ENCODE data around the gene ERRFI1.
"Not testable (repeated sequence)": the region's sequence is repeated elsewhere in the genome, so short reads cannot be mapped to it uniquely, and the experiment has no call there.

ERRFI1 gene

DNA sequence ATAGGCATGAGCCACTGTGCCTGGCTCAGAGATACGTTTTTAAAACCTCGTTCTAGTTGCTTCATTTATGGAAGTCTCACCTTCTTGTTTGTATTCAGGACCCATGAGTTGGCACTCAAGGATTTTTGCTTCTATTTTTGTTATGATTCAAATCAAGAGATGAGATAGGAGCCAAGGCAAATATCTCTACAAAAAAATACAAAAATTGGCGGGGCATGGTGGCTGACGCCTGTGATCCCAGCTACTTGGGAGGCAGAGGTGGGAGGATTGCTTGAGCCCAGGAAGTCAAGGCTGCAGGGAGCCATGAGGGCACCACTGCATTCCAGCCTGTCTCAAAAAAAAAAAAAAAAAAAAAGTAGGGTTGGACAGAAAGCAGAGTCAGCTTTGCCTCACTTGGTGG is 36.8 kb upstream of the ERRFI1 start:
- no peak overlapping the region for H3K27ac ChIP-seq
- TF ChIP-seq, protein P1, sequence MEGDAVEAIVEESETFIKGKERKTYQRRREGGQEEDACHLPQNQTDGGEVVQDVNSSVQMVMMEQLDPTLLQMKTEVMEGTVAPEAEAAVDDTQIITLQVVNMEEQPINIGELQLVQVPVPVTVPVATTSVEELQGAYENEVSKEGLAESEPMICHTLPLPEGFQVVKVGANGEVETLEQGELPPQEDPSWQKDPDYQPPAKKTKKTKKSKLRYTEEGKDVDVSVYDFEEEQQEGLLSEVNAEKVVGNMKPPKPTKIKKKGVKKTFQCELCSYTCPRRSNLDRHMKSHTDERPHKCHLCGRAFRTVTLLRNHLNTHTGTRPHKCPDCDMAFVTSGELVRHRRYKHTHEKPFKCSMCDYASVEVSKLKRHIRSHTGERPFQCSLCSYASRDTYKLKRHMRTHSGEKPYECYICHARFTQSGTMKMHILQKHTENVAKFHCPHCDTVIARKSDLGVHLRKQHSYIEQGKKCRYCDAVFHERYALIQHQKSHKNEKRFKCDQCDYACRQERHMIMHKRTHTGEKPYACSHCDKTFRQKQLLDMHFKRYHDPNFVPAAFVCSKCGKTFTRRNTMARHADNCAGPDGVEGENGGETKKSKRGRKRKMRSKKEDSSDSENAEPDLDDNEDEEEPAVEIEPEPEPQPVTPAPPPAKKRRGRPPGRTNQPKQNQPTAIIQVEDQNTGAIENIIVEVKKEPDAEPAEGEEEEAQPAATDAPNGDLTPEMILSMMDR (conservative IDR thresholded peaks at IDR 0.05): no peak
- TF ChIP-seq ZFX (IDR thresholded peaks at IDR 0.05): no peak

DNA sequence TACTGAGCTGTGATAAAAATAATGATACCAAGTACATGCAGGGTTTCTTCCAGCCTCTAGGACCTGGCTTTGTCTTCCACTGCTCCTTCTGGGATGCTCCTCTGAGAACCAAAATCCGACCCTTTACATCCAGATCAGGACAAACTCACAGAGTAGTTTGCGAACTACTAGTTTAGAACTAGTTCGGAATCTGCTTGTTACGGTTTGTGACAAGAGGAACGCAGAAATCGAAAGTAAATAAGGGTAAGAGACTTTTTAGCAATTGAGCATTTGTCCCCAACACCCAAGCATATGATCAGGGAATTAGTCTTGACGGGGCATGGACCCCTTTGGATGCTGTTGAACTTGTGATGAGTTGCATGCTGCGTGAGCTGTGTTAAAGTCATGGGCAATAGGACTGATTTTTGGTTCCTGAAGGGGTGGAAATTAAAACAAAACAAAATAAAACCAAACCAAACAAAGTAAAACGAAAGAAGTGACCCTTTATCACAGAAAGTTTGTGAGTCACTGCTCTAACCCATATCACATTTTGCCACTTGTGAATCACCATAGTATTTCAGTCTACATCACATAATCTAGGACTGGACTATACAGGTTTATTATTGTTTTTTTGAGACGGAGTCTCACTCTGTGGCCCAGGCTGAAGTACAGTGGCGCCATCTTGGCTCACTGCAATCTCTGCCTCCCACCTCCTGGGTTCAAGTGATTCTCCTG is 35.7 kb upstream of the ERRFI1 start:
- H3K27ac ChIP-seq: peak overlapping the region; percentile 39; the same call in 1 of the 2 replicates
- no peak for TF ChIP-seq ZFX (IDR thresholded peaks at IDR 0.05)
- TF ChIP-seq, protein P1 (conservative IDR thresholded peaks at IDR 0.05): no peak

DNA sequence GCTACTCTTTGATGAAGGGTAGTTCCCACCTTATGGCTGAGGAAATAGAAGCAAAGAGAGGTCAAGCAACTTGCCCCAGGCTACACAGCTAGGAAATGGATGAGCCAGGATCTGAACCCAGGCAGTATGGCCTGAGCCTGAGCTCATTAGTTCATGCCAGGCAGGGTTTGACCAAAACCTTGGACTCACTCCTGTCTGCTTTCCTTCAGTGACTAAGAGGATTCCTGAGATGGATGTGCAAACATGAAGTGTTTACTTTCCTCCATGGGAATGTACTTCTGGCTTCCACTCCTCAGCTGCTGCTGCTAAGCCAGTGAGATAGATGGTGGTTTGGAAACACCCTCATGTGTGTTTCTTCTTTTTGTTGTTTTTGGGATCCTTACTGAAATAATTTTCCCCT is 35.1 kb upstream of the ERRFI1 start:
- H3K27ac ChIP-seq: peak overlapping the region; percentile 39; the same call in 1 of the 2 replicates

DNA sequence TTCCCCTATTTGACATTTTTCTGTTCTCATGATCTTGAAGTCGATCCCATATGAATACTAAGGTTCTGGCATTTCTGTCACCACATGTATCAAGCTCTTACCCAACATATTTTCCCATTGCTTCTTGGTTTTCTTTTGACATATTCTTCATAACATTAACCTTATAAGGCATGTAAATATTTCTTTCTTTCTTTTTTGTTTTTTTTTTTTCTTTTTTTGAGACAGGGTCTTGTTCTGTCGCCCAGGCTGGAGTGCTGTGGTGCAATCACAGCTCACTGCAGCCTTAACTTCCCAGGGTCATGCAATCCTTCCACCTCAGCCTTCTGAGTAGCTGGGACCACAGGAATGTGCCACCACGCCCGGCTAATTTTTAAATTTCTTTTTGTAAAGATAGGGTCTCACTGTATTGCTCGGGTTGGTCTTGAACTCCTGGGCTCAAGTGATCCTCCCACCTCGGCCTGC is 33.1 kb upstream of the ERRFI1 start:
- no peak for TF ChIP-seq ZFX (IDR thresholded peaks at IDR 0.05)
- TF ChIP-seq, protein P1 (conservative IDR thresholded peaks at IDR 0.05): no peak
- no peak overlapping the region for H3K27ac ChIP-seq

More for the DNA sequence above, 35.1 kb upstream of the ERRFI1 start:
- TF ChIP-seq, protein P1 (conservative IDR thresholded peaks at IDR 0.05): no peak
- no peak for TF ChIP-seq ZFX (IDR thresholded peaks at IDR 0.05)

DNA sequence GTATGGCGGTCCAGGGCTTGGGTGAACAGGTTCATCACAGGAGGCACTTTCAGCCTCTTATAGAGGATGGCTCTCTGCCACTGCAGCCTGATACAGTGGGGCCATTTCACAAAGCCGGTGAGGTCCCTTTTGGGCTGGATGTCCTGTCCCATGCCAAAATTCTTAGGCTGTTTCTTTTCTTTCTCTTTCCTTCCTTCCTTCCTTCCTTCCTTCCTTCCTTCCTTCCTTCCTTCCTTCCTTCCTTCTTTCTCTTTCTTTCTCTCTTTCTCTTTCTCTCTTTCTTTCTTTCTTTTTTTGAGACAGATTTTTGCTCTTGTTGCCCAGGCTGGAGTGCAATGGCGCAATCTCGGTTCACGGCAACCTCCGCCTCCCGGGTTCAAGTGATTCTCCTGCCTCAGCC is 31.7 kb upstream of the ERRFI1 start:
- H3K27ac ChIP-seq: not testable (repeated sequence)

DNA sequence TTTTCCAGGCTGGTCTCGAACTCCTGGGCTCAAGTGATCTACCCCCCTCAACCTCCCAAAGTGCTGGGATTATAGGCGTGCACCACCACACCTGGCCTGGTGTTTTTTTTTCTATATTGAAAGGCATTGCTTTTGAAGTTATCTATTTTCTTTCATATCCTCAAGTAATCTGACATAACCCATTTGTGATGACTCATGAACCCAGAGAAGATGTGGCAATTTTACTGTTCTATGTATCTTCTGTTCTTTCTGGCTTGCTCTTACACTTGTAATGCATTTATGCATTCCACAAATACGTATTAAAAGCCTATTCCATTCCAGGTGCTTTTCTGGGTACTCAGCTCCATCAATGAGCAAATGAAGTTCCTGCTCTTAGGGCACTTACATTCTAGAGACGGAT is 29.9 kb upstream of the ERRFI1 start:
- H3K27ac ChIP-seq: no peak overlapping the region

DNA sequence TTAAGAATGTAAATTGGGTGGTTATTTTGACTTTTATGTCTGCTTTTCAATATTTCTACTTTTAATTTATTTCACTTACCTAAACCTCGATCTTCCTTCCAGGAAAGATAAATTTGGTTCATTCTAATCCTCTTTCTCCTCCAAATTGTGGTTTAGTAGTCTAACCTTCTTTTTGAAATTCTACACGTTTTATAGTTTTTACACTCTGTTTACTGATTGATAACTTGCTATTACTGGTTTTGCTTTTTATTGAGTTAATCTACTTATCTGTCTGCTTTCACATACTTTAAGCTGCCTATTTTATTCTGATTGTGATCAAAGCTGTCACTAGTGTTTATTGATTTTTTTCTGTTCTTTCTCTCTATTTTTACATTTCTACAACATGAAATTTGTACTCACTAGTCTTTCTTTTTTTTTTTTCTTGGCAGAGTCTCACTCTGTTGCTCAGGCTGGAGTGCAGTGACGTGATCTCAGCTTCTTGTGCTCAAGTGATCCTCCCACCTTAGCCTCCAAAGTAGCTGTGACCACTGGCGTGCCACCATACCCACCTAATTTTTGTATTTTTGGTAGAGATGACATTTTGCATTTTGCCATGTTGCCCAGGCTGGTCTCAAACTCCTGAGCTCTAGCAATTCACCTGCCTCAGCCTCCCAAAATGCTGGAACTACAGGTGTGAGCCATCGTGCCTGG is 27.9 kb upstream of the ERRFI1 start:
- TF ChIP-seq ZFX (IDR thresholded peaks at IDR 0.05): no peak
- TF ChIP-seq, protein P1 (conservative IDR thresholded peaks at IDR 0.05): no peak
- no peak overlapping the region for H3K27ac ChIP-seq

More for the DNA sequence above, 29.9 kb upstream of the ERRFI1 start:
- TF ChIP-seq, protein P1 (conservative IDR thresholded peaks at IDR 0.05): no peak
- TF ChIP-seq ZFX (IDR thresholded peaks at IDR 0.05): no peak

All from C4-2B (cell line).